ENCODE data around the gene SLMAP. TPM values are rescaled to one million over a fixed set of nuclear protein-coding genes. Genes with fewer than 3 reads are reported as not detected.

The SLMAP gene, protein sequence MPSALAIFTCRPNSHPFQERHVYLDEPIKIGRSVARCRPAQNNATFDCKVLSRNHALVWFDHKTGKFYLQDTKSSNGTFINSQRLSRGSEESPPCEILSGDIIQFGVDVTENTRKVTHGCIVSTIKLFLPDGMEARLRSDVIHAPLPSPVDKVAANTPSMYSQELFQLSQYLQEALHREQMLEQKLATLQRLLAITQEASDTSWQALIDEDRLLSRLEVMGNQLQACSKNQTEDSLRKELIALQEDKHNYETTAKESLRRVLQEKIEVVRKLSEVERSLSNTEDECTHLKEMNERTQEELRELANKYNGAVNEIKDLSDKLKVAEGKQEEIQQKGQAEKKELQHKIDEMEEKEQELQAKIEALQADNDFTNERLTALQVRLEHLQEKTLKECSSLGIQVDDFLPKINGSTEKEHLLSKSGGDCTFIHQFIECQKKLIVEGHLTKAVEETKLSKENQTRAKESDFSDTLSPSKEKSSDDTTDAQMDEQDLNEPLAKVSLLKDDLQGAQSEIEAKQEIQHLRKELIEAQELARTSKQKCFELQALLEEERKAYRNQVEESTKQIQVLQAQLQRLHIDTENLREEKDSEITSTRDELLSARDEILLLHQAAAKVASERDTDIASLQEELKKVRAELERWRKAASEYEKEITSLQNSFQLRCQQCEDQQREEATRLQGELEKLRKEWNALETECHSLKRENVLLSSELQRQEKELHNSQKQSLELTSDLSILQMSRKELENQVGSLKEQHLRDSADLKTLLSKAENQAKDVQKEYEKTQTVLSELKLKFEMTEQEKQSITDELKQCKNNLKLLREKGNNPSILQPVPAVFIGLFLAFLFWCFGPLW
- 50.3 and 61.4 TPM in 2 replicates for total RNA-seq

DNA sequence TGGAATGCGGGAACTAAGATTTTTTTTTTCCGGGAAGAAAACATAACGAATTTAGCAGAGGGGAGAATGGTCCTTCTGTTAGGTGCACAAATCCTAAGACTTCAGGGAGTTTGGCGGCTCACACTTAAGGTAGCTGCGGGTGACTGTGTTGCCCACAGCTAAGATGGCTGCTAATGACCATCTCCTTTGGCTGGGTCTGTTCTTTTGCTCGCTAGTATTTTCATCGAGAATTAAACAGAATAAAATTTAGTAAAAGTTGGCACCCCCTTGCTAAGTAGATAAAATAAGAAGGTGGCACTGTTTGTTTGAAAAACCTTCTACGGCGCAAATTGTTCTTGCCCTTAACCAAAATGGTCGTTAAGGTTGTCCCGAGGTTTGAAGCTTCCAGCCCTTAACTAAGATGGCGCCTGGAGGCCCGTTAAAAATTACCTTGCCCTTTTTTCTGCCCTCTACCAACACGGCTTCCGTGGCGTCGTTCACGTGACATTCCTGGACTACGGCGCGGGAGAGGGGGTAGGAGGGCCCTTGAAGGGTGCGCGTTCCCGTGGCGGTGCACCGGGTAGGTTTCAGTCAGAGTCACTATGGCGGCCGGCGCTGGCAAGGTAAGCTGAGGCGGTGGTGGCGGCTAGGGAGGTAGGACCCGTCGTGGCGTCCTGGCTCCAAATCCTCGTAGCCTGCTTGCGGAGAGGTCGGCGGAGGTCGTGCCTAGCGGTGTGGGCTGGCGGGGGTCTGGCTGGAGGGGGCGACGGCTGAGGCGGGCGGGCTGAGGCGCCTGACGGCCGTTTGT, at the start of gene SLMAP:
Gene SLMAP (plus strand): TSS at position 569 of the 787 bp plus-strand sequence. CDS start 1,343 bp downstream, outside the sequence.

Other genes starting within 250 kb of the SLMAP start
- gene DNAH12, start 212.0 kb upstream of the SLMAP start, total RNA-seq, result 0.13 and 0.43 TPM in 2 replicates
- 17.3 and 19.2 TPM in 2 replicates for gene PDE12, start 200.0 kb upstream of the SLMAP start, total RNA-seq
- gene ARF4, start 159.0 kb upstream of the SLMAP start, total RNA-seq, result 278 and 311 TPM in 2 replicates
- 26.3 and 32.4 TPM in 2 replicates for gene DENND6A, start 63.2 kb upstream of the SLMAP start, total RNA-seq

Measured in articular chondrocyte of knee joint (primary cell).